ENCODE results near the gene PITX1.
A peak's percentile ranks its signal among the peaks of the same experiment; 100 is the strongest.

PITX1 gene

DNA sequence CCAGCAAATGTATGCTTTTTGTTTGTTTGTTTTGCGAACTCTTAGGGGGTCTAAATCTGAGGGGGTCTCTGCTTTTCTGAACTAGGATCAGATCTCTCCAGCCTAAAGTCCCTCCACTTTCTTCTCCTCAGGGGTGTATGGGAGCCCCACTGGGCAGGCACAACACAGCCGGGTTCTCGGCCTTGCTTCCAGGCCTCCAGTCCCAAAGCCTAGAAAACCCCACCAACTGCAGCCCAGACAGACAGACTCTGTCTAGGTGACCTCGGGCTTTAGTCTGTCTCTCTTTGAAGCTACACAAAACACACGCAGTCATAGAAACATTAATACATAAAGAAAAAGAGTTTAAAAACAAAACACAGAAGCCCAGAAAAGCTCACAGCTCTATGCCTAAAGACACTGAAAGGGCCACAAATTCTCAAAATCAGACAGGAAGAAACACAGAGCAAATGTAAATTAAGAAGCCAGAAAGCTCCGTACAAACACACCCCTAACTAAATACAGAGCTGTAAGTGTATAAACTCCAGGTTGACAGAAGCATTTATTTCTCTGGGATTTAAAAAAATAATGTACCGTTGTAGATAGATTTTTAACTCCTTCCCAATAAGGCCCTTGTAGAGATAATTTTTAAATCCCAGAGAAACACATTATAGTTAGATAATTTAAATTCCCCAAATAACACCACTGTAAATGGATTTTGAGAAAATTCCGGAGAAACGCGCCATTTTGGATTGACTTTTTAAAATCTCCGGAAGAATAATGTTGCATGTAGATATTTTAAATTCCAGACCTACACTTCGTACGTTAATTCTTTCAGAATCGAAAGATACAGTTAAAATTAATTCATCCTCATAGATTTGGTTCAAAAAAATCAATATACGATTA lies 2.0 kb downstream of the PITX1 start:
- H2AK5ac ChIP-seq (ENCODE audit: low read length): no peak overlapping the region
- H3K23ac ChIP-seq (ENCODE audit: low read length): no peak overlapping the region
- WGBS (ENCODE audit: extremely low coverage, insufficient coverage, low lambda C conversion rate): no CpG with 5 or more reads among the region's 15 CpGs
- no peak overlapping the region for H2BK15ac ChIP-seq (replicated peaks; ENCODE audit: low read depth)
- H3K4me2 ChIP-seq (ENCODE audit: low read length): peak overlapping the region; percentile 92
- H3K36me3 ChIP-seq (ENCODE audit: control insufficient read depth, insufficient read depth, low read length): no peaks in the 10 kb centered on the region
- no peak overlapping the region for H3K18ac ChIP-seq (ENCODE audit: low read length)
- peak overlapping the region; percentile 44 for H3K9ac ChIP-seq (ENCODE audit: low read length)
- H2BK120ac ChIP-seq (ENCODE audit: low read depth, low read length): no peak overlapping the region
- H3K79me1 ChIP-seq (ENCODE audit: low read length): no peaks in the 10 kb centered on the region
- no peaks in the 10 kb centered on the region for H3K4me1 ChIP-seq (ENCODE audit: control insufficient read depth, low read depth, low read length)
- H3K79me2 ChIP-seq (ENCODE audit: control insufficient read depth, insufficient read depth, low read length): no peaks in the 10 kb centered on the region
- DNase-seq: no peak
- H3K56ac ChIP-seq (ENCODE audit: low read length): peak overlapping the region; percentile 81
- H4K8ac ChIP-seq (ENCODE audit: low read depth, low read length): no peak overlapping the region
- no peak overlapping the region for H2BK5ac ChIP-seq (ENCODE audit: low read length)
- H3K27ac ChIP-seq (ENCODE audit: low read depth, low read length): no peak overlapping the region
- no peak overlapping the region for H3K4me3 ChIP-seq (ENCODE audit: low read length)
- H3K4ac ChIP-seq (ENCODE audit: low read depth, low read length): no peak overlapping the region
- H3K27me3 ChIP-seq (ENCODE audit: insufficient read depth, low read length, poor library complexity): peaks cover 53% of the 10 kb centered on the region
- H4K5ac ChIP-seq (ENCODE audit: low read length): no peak overlapping the region

DNA sequence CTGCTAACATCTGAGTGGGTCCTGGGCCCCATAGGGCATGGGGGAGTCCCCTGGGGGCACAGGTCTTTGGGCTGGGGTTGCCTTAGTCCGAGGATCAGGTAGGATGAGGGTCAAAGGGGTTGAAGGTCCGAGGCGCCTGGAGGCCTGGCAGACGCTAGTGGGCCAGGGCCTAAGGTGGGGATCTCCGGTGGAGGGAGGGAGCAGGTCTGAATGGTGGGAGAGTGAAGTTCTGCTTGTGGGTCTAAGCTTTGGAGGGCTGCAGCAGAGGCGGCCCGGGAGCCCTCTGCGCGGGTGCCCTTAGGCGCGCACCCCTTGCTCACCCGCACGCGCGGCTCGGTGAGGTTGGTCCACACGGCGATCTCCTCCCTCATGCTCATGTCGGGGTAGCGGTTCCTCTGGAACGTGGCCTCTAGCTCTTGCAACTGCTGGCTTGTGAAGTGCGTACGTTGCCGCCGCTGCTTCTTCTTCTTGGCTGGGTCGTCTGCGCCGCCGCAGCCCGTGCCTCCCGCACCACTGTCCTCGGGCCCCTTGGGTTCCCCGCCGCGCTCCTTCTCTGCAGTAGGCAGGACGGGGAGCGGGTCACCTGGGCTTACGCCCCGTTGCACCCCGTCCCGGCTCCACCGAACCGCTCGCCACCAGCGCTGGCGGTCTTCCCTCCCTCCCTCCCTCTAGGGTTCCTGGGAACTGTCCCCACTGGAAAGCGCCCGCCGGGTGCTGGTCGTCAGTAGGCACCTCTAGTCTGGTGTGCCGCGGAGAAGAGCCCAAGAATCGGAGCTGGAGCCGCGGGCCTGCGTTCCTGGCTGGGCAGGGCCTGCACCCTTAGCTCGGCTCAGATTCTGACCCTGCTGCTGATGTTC lies 2.8 kb downstream of the PITX1 start:
- H3K79me2 ChIP-seq (ENCODE audit: control insufficient read depth, insufficient read depth, low read length): no peaks in the 10 kb centered on the region
- peaks cover 48% of the 10 kb centered on the region for H3K27me3 ChIP-seq (ENCODE audit: insufficient read depth, low read length, poor library complexity)
- H3K4me3 ChIP-seq (ENCODE audit: low read length): peak overlapping the region; percentile 4
- H3K23ac ChIP-seq (ENCODE audit: low read length): peak overlapping the region; percentile 32
- H4K8ac ChIP-seq (ENCODE audit: low read depth, low read length): no peak overlapping the region
- DNase-seq: peak; percentile 92
- no peak overlapping the region for H2AK5ac ChIP-seq (ENCODE audit: low read length)
- no peak overlapping the region for H3K4ac ChIP-seq (ENCODE audit: low read depth, low read length)
- peak overlapping the region; percentile 92 for H3K4me2 ChIP-seq (ENCODE audit: low read length)
- no peak overlapping the region for H4K5ac ChIP-seq (ENCODE audit: low read length)
- no CpG with 5 or more reads among the region's 57 CpGs for WGBS (ENCODE audit: extremely low coverage, insufficient coverage, low lambda C conversion rate)
- H3K27ac ChIP-seq (ENCODE audit: low read depth, low read length): no peak overlapping the region
- H3K4me1 ChIP-seq (ENCODE audit: control insufficient read depth, low read depth, low read length): no peaks in the 10 kb centered on the region
- peak overlapping the region; percentile 34 for H3K18ac ChIP-seq (ENCODE audit: low read length)
- no peak overlapping the region for H2BK15ac ChIP-seq (replicated peaks; ENCODE audit: low read depth)
- H2BK120ac ChIP-seq (ENCODE audit: low read depth, low read length): no peak overlapping the region
- H3K9ac ChIP-seq (ENCODE audit: low read length): peak overlapping the region; percentile 49
- H3K56ac ChIP-seq (ENCODE audit: low read length): peak overlapping the region; percentile 81
- no peaks in the 10 kb centered on the region for H3K36me3 ChIP-seq (ENCODE audit: control insufficient read depth, insufficient read depth, low read length)
- no peak overlapping the region for H2BK5ac ChIP-seq (ENCODE audit: low read length)
- H3K79me1 ChIP-seq (ENCODE audit: low read length): no peaks in the 10 kb centered on the region

DNA sequence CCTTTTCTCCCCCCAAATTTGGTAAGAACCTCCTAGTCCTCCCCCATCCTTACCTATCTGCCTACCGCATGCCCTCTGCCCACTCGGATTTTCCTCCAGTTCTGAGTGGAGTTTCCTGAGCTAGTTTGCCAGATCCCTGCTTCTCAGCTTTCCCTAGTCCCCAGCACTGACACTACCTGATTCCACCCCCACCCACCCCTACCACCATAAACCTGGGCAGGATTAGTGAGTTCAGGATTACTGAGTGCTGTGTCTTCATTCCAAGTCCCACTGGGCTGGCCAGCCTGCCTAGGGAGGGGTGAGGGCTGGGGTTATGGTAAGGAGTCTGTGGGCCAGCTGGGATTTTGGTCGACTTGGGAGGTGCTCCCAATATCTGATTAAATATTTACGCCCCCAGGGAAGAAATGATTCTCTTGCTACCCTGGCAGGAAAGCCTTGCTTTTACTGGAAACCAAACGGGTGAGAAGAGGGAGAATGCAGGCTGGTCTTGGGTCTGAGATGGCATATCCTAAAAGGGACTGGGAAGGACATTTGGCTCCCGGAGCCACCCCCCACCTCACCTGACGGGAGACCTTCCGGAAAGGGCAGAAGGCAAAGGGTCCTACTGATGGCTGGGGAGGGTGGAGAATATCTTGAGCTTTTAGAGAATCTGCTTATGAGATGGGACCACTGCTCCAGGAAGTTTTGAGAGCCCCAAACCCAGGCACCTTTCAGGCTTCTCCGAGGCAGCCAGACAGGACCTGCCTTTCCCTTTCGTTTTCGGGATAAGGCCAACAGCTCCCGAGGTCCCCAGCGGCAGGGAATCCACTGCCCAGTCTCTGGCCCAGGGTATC lies 3.7 kb downstream of the PITX1 start:
- H2BK15ac ChIP-seq (replicated peaks; ENCODE audit: low read depth): no peak overlapping the region
- no peak overlapping the region for H2BK120ac ChIP-seq (ENCODE audit: low read depth, low read length)
- no peak overlapping the region for H2BK5ac ChIP-seq (ENCODE audit: low read length)
- no peak overlapping the region for H3K4ac ChIP-seq (ENCODE audit: low read depth, low read length)
- H3K79me2 ChIP-seq (ENCODE audit: control insufficient read depth, insufficient read depth, low read length): no peaks in the 10 kb centered on the region
- peaks cover 42% of the 10 kb centered on the region for H3K27me3 ChIP-seq (ENCODE audit: insufficient read depth, low read length, poor library complexity)
- H4K5ac ChIP-seq (ENCODE audit: low read length): no peak overlapping the region
- no peak overlapping the region for H3K18ac ChIP-seq (ENCODE audit: low read length)
- H3K27ac ChIP-seq (ENCODE audit: low read depth, low read length): no peak overlapping the region
- peak; percentile 88 for DNase-seq
- peak overlapping the region; percentile 49 for H3K9ac ChIP-seq (ENCODE audit: low read length)
- H2AK5ac ChIP-seq (ENCODE audit: low read length): no peak overlapping the region
- no peak overlapping the region for H4K8ac ChIP-seq (ENCODE audit: low read depth, low read length)
- H3K23ac ChIP-seq (ENCODE audit: low read length): no peak overlapping the region
- H3K4me3 ChIP-seq (ENCODE audit: low read length): peak overlapping the region; percentile 4
- H3K56ac ChIP-seq (ENCODE audit: low read length): peak overlapping the region; percentile 71
- no peaks in the 10 kb centered on the region for H3K36me3 ChIP-seq (ENCODE audit: control insufficient read depth, insufficient read depth, low read length)
- no peaks in the 10 kb centered on the region for H3K4me1 ChIP-seq (ENCODE audit: control insufficient read depth, low read depth, low read length)
- no CpG with 5 or more reads among the region's 13 CpGs for WGBS (ENCODE audit: extremely low coverage, insufficient coverage, low lambda C conversion rate)
- no peaks in the 10 kb centered on the region for H3K79me1 ChIP-seq (ENCODE audit: low read length)
- peak overlapping the region; percentile 92 for H3K4me2 ChIP-seq (ENCODE audit: low read length)

DNA sequence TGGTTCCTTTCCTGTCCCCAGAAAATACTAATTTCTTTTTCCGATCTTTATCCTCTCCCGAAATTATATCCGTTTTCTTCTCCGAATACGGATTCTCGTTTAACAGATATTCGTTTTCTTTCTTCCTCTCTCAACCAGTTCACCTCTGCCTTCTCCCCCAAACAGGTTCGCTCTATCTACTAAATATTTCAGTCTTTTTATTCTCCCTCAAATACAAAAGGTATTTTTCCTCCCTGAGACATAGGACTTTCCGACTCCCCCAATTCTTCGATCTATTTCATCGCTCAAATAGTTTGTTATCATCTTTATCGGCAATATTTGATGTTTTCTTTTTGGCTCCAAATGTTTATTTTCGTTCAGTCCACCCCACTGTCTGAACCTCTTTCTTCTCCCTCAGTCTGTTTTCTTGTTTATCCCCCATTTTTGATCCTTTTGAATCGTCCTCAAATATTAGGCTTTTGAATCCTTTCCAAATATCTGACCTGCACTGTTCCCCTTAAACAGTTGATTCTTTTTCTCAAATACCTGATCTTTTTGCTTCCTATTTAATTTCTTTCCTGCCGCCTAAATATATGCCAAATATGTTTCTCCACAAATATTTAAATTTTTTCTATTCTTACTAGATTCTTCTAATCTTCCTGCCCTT lies 4.4 kb downstream of the PITX1 start:
- Histone ChIP-seq H3K27ac (ENCODE audit: low read depth, low read length) (no peak overlapping the region), H2AK5ac (ENCODE audit: low read length) (no peak overlapping the region), H3K27me3 (ENCODE audit: insufficient read depth, low read length, poor library complexity) (peaks cover 37% of the 10 kb centered on the region)

DNA sequence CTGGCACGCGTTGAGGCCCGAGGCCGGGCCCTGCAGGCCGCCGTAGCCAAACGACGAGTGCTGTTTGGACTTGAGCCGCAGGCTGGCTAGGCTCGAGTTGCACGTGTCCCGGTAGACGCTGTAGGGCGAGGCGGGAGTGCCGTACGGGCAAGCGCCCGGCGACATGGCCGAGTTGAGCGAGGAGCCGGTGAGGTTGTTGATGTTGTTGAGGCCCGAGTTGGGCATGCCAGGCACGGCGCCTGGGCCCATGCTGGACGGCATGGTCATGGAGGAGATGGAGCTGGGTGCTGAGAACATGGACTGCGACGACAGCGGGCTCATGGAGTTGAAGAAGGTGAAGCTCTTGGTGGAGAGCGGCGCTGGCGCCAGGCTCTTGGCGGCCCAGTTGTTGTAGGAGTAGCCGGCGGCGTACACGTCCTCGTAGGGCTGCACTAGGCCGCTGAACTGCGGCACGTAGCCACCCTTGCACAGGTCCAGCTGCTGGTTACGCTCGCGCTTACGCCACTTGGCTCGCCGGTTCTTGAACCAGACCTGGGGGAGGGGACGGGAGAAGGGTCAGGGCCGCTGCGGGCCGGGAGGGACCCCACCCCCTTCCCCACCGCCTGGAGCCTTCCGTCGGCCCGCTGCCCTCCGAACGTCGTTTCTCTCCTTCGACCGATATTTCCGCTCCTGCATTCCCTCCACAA lies 5.1 kb downstream of the PITX1 start:
- Histone ChIP-seq H3K4me3 (ENCODE audit: low read length) (no peak overlapping the region), H3K27ac (ENCODE audit: low read depth, low read length) (no peak overlapping the region), H4K8ac (ENCODE audit: low read depth, low read length) (no peak overlapping the region), H3K4me2 (ENCODE audit: low read length) (peak overlapping the region; percentile 68), H3K36me3 (ENCODE audit: control insufficient read depth, insufficient read depth, low read length) (no peaks in the 10 kb centered on the region), H3K56ac (ENCODE audit: low read length) (peak overlapping the region; percentile 83), H2AK5ac (ENCODE audit: low read length) (no peak overlapping the region), H3K79me2 (ENCODE audit: control insufficient read depth, insufficient read depth, low read length) (no peaks in the 10 kb centered on the region), H2BK5ac (ENCODE audit: low read length) (no peak overlapping the region), H3K9ac (ENCODE audit: low read length) (peak overlapping the region; percentile 43), H4K5ac (ENCODE audit: low read length) (no peak overlapping the region), H3K18ac (ENCODE audit: low read length) (no peak overlapping the region), H2BK120ac (ENCODE audit: low read depth, low read length) (no peak overlapping the region), H3K4ac (ENCODE audit: low read depth, low read length) (no peak overlapping the region), H3K79me1 (ENCODE audit: low read length) (no peaks in the 10 kb centered on the region), H3K23ac (ENCODE audit: low read length) (no peak overlapping the region), H2BK15ac (replicated peaks; ENCODE audit: low read depth) (no peak overlapping the region), H3K4me1 (ENCODE audit: control insufficient read depth, low read depth, low read length) (no peaks in the 10 kb centered on the region), H3K27me3 (ENCODE audit: insufficient read depth, low read length, poor library complexity) (peaks cover 37% of the 10 kb centered on the region)
- peak; percentile 73 for DNase-seq
- no CpG with 5 or more reads among the region's 62 CpGs for WGBS (ENCODE audit: extremely low coverage, insufficient coverage, low lambda C conversion rate)

More for the DNA sequence above, 4.4 kb downstream of the PITX1 start:
- WGBS (ENCODE audit: extremely low coverage, insufficient coverage, low lambda C conversion rate): 100% methylated on average over 1 of the region's 15 CpGs
- Histone ChIP-seq H4K5ac (ENCODE audit: low read length) (no peak overlapping the region), H3K23ac (ENCODE audit: low read length) (no peak overlapping the region), H2BK120ac (ENCODE audit: low read depth, low read length) (no peak overlapping the region), H2BK15ac (replicated peaks; ENCODE audit: low read depth) (no peak overlapping the region), H3K9ac (ENCODE audit: low read length) (no peak overlapping the region), H2BK5ac (ENCODE audit: low read length) (no peak overlapping the region), H3K4me3 (ENCODE audit: low read length) (no peak overlapping the region), H3K4ac (ENCODE audit: low read depth, low read length) (no peak overlapping the region), H3K79me1 (ENCODE audit: low read length) (no peaks in the 10 kb centered on the region), H3K36me3 (ENCODE audit: control insufficient read depth, insufficient read depth, low read length) (no peaks in the 10 kb centered on the region), H3K79me2 (ENCODE audit: control insufficient read depth, insufficient read depth, low read length) (no peaks in the 10 kb centered on the region), H3K18ac (ENCODE audit: low read length) (no peak overlapping the region), H3K4me2 (ENCODE audit: low read length) (peak overlapping the region; percentile 68), H4K8ac (ENCODE audit: low read depth, low read length) (no peak overlapping the region), H3K4me1 (ENCODE audit: control insufficient read depth, low read depth, low read length) (no peaks in the 10 kb centered on the region), H3K56ac (ENCODE audit: low read length) (no peak overlapping the region)
- DNase-seq: no peak
